ENCODE results near the gene SPATA13.

The SPATA13 gene

DNA sequence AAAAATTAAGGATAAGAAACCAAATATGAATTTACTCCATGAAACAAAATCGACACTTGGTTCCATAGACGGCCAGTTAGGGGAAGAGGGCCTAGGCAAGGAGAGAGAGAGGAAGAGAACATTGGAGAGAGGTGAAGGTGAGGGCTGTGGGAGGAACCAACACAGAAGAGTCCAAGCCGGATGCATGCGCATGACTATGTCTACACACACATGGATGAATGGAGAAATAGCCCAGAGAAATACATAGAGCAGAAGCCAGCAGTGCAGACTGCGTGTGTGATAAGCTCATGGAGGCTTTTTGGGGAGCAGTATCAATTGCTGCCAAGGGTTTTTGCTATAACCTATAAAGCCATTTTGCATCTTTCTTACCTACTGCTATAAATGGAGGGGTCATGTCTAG, 81.6 kb downstream of the SPATA13 start:
- no peak for DNase-seq
- Histone ChIP-seq H3K36me3 (replicated peaks) (no peaks in the 10 kb centered on the region), H3K27me3 (replicated peaks) (no peaks in the 10 kb centered on the region), H3K27ac (no peak overlapping the region), H3K4me3 (ENCODE audit: low read depth, low read length) (no peak overlapping the region)
- in situ Hi-C loops (cut with HindIII; ENCODE audit: low pct_ligation_motif_present, low sequenced_read_pairs), result no loop called here
- no peak for TF ChIP-seq CTCF (IDR thresholded peaks at IDR 0.05; ENCODE audit: low read depth, low read length, missing control alignments)

DNA sequence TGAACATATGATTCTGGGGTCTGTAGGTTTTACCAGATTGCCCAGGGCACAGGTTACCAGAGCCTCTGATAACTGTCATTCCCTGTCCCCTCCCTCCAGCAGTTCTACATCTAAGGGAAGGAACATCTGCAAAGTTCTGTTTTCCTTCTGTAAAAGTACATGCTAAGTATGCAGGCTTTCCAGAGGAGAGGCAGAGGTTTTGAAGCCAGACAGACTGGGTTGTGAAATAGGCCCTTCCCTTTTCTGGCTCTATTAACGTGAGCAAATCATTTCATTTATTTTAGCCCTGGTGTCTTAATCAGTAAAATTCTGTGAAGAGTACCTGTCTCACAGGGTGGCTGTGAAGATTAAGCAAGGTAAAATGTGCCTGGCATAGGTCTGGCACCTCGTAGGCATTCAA, 82.8 kb downstream of the SPATA13 start:
- no peak for DNase-seq
- no peak for TF ChIP-seq CTCF (IDR thresholded peaks at IDR 0.05; ENCODE audit: low read depth, low read length, missing control alignments)
- H3K27ac ChIP-seq, result no peak overlapping the region
- no peaks in the 10 kb centered on the region for H3K36me3 ChIP-seq (replicated peaks)
- in situ Hi-C loops (cut with HindIII; ENCODE audit: low pct_ligation_motif_present, low sequenced_read_pairs), result no loop called here
- H3K27me3 ChIP-seq (replicated peaks), result no peaks in the 10 kb centered on the region
- H3K4me3 ChIP-seq (ENCODE audit: low read depth, low read length), result no peak overlapping the region

DNA sequence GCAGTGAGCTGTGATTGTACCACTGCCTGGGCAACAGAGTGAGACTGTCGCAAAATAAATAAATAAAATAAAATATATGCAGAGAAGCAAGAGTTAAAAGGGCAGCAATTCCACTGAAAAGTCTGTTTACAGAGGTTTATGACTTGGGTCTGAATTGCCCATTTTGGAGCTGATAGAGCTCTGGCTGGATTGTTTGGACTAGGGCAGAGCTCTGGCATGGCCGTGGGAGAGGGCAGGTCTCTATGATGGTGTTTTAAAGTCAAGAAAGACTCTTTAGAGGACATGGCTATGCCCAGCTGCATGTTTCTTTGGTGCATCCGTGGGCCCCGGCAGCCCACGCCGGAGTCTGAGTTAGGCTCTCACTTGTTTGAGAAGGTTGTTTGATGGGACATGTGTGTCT, 84.3 kb downstream of the SPATA13 start:
- in situ Hi-C loops (cut with HindIII; ENCODE audit: low pct_ligation_motif_present, low sequenced_read_pairs), result no loop called here

GRCh38 chr13:24247016-24247415, 86.5 kb downstream of the SPATA13 start:
- in situ Hi-C loops (cut with HindIII; ENCODE audit: low pct_ligation_motif_present, low sequenced_read_pairs), result no loop called here

More for the DNA sequence above, 84.3 kb downstream of the SPATA13 start:
- Histone ChIP-seq H3K27me3 (replicated peaks) (no peaks in the 10 kb centered on the region), H3K36me3 (replicated peaks) (no peaks in the 10 kb centered on the region), H3K27ac (no peak overlapping the region), H3K4me3 (ENCODE audit: low read depth, low read length) (no peak overlapping the region)
- DNase-seq, result no peak
- no peak for TF ChIP-seq CTCF (IDR thresholded peaks at IDR 0.05; ENCODE audit: low read depth, low read length, missing control alignments)

GRCh38 chr13:24249624-24250023, 89.1 kb downstream of the SPATA13 start:
- Histone ChIP-seq H3K4me3 (ENCODE audit: low read depth, low read length) (no peak overlapping the region), H3K27ac (no peak overlapping the region), H3K27me3 (replicated peaks) (no peaks in the 10 kb centered on the region), H3K36me3 (replicated peaks) (no peaks in the 10 kb centered on the region)
- in situ Hi-C loops (cut with HindIII; ENCODE audit: low pct_ligation_motif_present, low sequenced_read_pairs), result no loop called here
- TF ChIP-seq CTCF (IDR thresholded peaks at IDR 0.05; ENCODE audit: low read depth, low read length, missing control alignments), result no peak
- DNase-seq, result no peak

More at GRCh38 chr13:24247016-24247415, 86.5 kb downstream of the SPATA13 start:
- Histone ChIP-seq H3K27me3 (replicated peaks) (no peaks in the 10 kb centered on the region), H3K27ac (no peak overlapping the region), H3K36me3 (replicated peaks) (no peaks in the 10 kb centered on the region), H3K4me3 (ENCODE audit: low read depth, low read length) (no peak overlapping the region)
- no peak for DNase-seq
- no peak for TF ChIP-seq CTCF (IDR thresholded peaks at IDR 0.05; ENCODE audit: low read depth, low read length, missing control alignments)

- DNase-seq, result no peak
- in situ Hi-C loops (cut with HindIII; ENCODE audit: low pct_ligation_motif_present, low sequenced_read_pairs), result no loop called here
- no peak for TF ChIP-seq CTCF (IDR thresholded peaks at IDR 0.05; ENCODE audit: low read depth, low read length, missing control alignments)
Measured at GRCh38 chr13:24250376-24251057, 90.0 kb downstream of the SPATA13 start.

More at GRCh38 chr13:24250376-24251057, 90.0 kb downstream of the SPATA13 start:
- Histone ChIP-seq H3K27ac (no peak overlapping the region), H3K27me3 (replicated peaks) (no peaks in the 10 kb centered on the region), H3K36me3 (replicated peaks) (no peaks in the 10 kb centered on the region), H3K4me3 (ENCODE audit: low read depth, low read length) (no peak overlapping the region)
